ENCODE measurements around the gene PSMG4.
"Not testable (repeated sequence)": the region's sequence is repeated elsewhere in the genome, so short reads cannot be mapped to it uniquely, and the experiment has no call there.

The PSMG4 gene

DNA sequence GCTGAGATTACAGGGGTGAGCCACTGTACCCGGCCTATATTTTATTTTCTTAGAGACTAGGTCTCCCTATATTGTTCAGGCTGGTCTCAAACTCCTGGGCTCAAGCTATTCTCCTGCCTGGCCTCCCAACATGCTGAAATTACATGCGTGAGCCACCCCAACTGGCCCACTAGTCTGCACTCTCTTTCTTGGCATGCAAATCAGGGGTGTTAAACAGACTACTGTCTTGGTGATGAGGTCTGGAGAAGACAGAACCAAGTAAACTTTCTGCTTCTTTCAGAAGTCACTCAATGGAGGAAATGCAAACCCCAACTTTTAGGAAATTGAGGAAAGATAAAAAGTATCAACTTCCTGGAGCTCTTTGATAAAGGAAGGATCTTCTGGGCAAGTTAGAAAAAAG is 23.3 kb upstream of the PSMG4 start:
- Mint-ChIP-seq H3K27ac (no peak overlapping the region), H3K9me3 (no peaks in the 10 kb centered on the region), H3K36me3 (no peaks in the 10 kb centered on the region), H3K4me3 (no peak overlapping the region), H3K27me3 (peaks cover 32% of the 10 kb centered on the region), H3K4me1 (peaks cover 11% of the 10 kb centered on the region)
- DNase-seq (ENCODE audit: low spot score in 2 of 2) (no peak), ATAC-seq (ENCODE audit: low read depth) (no peak)

DNA sequence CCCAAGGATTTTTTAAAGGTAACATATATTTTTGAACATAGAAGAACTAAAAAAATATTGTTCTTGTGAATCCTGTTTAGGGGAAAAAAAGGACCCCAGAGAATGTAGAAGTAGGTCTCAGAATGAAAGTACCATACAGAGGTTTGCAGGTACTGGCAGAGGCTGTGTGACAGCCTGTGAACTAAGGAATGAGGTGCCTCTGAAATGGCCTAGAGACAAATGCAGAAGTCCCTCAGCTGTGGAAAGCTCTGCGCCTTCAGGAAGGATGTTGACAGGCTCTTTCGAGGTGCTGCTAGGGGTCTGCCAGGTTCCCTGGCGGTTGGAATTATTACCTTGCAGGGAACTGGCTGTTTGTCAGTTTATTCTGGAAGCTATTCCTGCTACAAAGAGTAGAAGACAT is 22.7 kb upstream of the PSMG4 start:
- Mint-ChIP-seq H3K27ac (no peak overlapping the region), H3K27me3 (peaks cover 29% of the 10 kb centered on the region), H3K9me3 (no peaks in the 10 kb centered on the region), H3K36me3 (no peaks in the 10 kb centered on the region), H3K4me1 (peaks cover 8% of the 10 kb centered on the region), H3K4me3 (no peak overlapping the region)
- DNase-seq (ENCODE audit: low spot score in 2 of 2) (no peak), ATAC-seq (ENCODE audit: low read depth) (no peak)

GRCh38 chr6:3237761-3238662 is 20.7 kb upstream of the PSMG4 start:
- H3K4me1 Mint-ChIP-seq = peaks cover 3% of the 10 kb centered on the region

GRCh38 chr6:3239110-3239830 is 19.5 kb upstream of the PSMG4 start:
- H3K36me3 Mint-ChIP-seq = no peaks in the 10 kb centered on the region
- H3K27me3 Mint-ChIP-seq = peaks cover 29% of the 10 kb centered on the region
- peaks cover 3% of the 10 kb centered on the region for H3K4me1 Mint-ChIP-seq
- no peak overlapping the region for H3K4me3 Mint-ChIP-seq
- DNase-seq (ENCODE audit: low spot score in 2 of 2) (no peak), ATAC-seq (ENCODE audit: low read depth) (no peak)
- no peak overlapping the region for H3K27ac Mint-ChIP-seq
- H3K9me3 Mint-ChIP-seq = no peaks in the 10 kb centered on the region

More at GRCh38 chr6:3237761-3238662, 20.7 kb upstream of the PSMG4 start:
- Mint-ChIP-seq H3K27ac (no peak overlapping the region), H3K9me3 (no peaks in the 10 kb centered on the region), H3K36me3 (no peaks in the 10 kb centered on the region), H3K27me3 (peaks cover 30% of the 10 kb centered on the region), H3K4me3 (no peak overlapping the region)
- no peak for DNase-seq (ENCODE audit: low spot score in 2 of 2)
- ATAC-seq (ENCODE audit: low read depth) = no peak

GRCh38 chr6:3240595-3240994 is 18.2 kb upstream of the PSMG4 start:
- ATAC-seq (ENCODE audit: low read depth) (no peak), DNase-seq (ENCODE audit: low spot score in 2 of 2) (no peak)
- Mint-ChIP-seq H3K4me1 (peaks cover 3% of the 10 kb centered on the region), H3K27ac (no peak overlapping the region), H3K9me3 (no peaks in the 10 kb centered on the region), H3K36me3 (no peaks in the 10 kb centered on the region), H3K27me3 (peaks cover 28% of the 10 kb centered on the region), H3K4me3 (no peak overlapping the region)

- not testable (repeated sequence) for H3K36me3 Mint-ChIP-seq; H3K27ac Mint-ChIP-seq; DNase-seq (ENCODE audit: low spot score in 2 of 2); H3K4me1 Mint-ChIP-seq; ATAC-seq (ENCODE audit: low read depth); H3K4me3 Mint-ChIP-seq; H3K9me3 Mint-ChIP-seq
- peaks cover 23% of the 10 kb centered on the region for H3K27me3 Mint-ChIP-seq
These were observed 17.0 kb upstream of the PSMG4 start for GRCh38 chr6:3241745-3242144.

- Mint-ChIP-seq H3K4me1 (peaks cover under 1% of the 10 kb centered on the region), H3K4me3 (no peak overlapping the region), H3K27ac (no peak overlapping the region), H3K36me3 (no peaks in the 10 kb centered on the region), H3K27me3 (peaks cover 23% of the 10 kb centered on the region), H3K9me3 (no peaks in the 10 kb centered on the region)
- DNase-seq (ENCODE audit: low spot score in 2 of 2) (no peak), ATAC-seq (ENCODE audit: low read depth) (no peak)
These were observed 16.0 kb upstream of the PSMG4 start for GRCh38 chr6:3242768-3243167.

- ATAC-seq (ENCODE audit: low read depth) (no peak), DNase-seq (ENCODE audit: low spot score in 2 of 2) (no peak)
- H3K36me3 Mint-ChIP-seq = no peaks in the 10 kb centered on the region
- H3K4me1 Mint-ChIP-seq = no peaks in the 10 kb centered on the region
- no peaks in the 10 kb centered on the region for H3K9me3 Mint-ChIP-seq
- no peak overlapping the region for H3K4me3 Mint-ChIP-seq
- H3K27ac Mint-ChIP-seq = no peak overlapping the region
- H3K27me3 Mint-ChIP-seq = peaks cover 24% of the 10 kb centered on the region
These were observed 14.5 kb upstream of the PSMG4 start for GRCh38 chr6:3244003-3244831.

- H3K27ac Mint-ChIP-seq; ATAC-seq (ENCODE audit: low read depth); H3K36me3 Mint-ChIP-seq; H3K9me3 Mint-ChIP-seq; H3K4me3 Mint-ChIP-seq; DNase-seq (ENCODE audit: low spot score in 2 of 2); H3K4me1 Mint-ChIP-seq: not testable (repeated sequence)
- H3K27me3 Mint-ChIP-seq = peaks cover 25% of the 10 kb centered on the region
These were observed 13.9 kb upstream of the PSMG4 start for GRCh38 chr6:3244832-3245161.

GRCh38 chr6:3245216-3245615 is 13.5 kb upstream of the PSMG4 start:
- H3K36me3 Mint-ChIP-seq = peaks cover 3% of the 10 kb centered on the region
- ATAC-seq (ENCODE audit: low read depth) = no peak
- H3K4me1 Mint-ChIP-seq = no peaks in the 10 kb centered on the region
- H3K4me3 Mint-ChIP-seq = no peak overlapping the region
- no peak overlapping the region for H3K27ac Mint-ChIP-seq
- no peak for DNase-seq (ENCODE audit: low spot score in 2 of 2)
- H3K9me3 Mint-ChIP-seq = no peaks in the 10 kb centered on the region
- peaks cover 27% of the 10 kb centered on the region for H3K27me3 Mint-ChIP-seq

DNA sequence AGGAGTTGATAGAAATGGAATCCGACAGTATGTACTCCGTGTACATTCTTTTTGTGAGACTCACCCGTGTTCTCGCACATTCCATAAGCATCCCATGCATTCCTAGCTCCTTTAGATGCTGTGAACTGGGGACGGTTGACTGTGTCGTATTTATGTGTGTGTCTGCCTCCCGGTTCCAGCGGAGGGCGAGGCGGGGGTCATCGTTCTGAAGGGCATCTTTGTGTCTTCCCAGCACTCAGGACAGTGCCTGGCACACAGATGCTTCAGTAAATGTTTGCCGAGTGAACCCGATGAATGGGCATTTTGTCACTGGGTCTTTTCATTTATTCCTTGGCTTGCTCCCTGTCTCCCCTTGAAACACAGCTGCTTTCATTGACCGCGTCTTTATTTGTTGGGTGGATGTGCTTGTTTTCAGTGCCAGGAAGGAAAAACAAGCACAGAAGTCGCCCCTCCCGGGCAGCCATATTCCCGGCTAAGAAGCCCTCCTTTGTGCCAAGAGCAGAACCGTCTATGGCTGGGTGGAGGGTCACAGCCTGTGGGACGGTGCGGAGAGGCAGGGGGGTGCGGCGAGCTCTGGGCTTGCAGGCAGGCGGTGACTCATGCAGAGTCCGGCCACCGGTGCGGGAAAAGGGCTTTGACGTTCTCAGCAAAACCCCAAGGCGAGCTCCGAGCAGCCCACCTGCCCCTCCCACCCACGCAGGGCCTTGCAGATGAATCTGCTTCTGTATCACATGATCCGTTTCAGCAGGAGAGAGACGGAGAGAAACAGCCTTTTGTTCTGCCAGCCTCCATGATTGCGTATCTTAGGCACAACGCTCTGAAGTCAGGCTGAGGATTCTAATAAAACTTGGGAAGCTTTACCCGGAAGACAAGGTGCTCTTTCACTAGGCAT is 11.2 kb upstream of the PSMG4 start:
- Mint-ChIP-seq H3K4me1 (peaks cover 4% of the 10 kb centered on the region), H3K4me3 (no peak overlapping the region), H3K36me3 (peaks cover 3% of the 10 kb centered on the region), H3K9me3 (no peaks in the 10 kb centered on the region), H3K27me3 (peaks cover 31% of the 10 kb centered on the region), H3K27ac (no peak overlapping the region)
- ATAC-seq (ENCODE audit: low read depth) (no peak), DNase-seq (ENCODE audit: low spot score in 2 of 2) (no peak)

DNA sequence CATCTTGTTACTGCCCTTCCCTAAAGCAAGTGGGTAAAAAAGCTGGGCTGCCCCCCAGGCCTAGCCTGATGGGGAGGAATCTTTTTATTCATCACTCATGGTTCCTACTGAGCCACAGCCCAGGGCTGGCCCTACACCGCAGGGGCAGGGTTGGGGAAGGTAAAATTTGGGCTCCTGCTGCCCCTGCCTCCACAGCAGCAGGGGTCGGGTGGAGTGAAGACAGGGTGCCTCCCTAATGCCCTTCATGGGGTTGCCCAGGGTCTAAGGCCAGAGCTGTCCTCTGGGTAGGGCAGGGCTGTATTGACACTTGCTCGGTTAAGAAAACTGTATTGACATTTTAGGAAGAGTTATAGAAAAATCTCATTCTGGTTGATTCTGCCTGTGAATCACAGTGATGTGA is 8.9 kb upstream of the PSMG4 start:
- DNase-seq (ENCODE audit: low spot score in 2 of 2) = no peak
- peaks cover 3% of the 10 kb centered on the region for H3K36me3 Mint-ChIP-seq
- H3K9me3 Mint-ChIP-seq = no peaks in the 10 kb centered on the region
- no peak for ATAC-seq (ENCODE audit: low read depth)
- peaks cover 20% of the 10 kb centered on the region for H3K27me3 Mint-ChIP-seq
- no peak overlapping the region for H3K27ac Mint-ChIP-seq
- H3K4me3 Mint-ChIP-seq = no peak overlapping the region
- peaks cover 4% of the 10 kb centered on the region for H3K4me1 Mint-ChIP-seq

DNA sequence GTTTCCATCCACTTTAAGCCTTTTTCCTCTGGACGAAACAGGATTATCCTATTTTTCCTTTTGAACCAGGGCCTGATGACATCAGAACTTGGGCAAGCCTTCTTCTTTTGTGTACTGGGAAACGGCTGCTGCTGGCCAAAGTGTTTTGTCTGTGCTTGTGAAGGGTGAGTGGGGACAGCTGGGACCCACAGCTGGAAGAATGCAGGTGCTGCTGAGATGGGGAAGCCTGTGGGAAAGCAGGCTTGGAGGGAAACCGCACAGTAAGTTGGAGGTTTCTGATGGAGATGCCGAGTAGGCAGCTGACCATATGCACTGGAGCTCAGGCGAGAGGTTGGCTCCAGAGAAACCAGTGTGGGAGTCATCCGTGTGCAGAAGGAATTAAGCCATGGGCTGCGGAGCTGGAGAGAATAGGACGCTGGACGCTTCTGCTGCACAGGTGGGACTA is 8.5 kb upstream of the PSMG4 start:
- ATAC-seq (ENCODE audit: low read depth) = no peak
- DNase-seq (ENCODE audit: low spot score in 2 of 2) = no peak
- Mint-ChIP-seq H3K27me3 (peaks cover 18% of the 10 kb centered on the region), H3K27ac (no peak overlapping the region), H3K36me3 (peaks cover 3% of the 10 kb centered on the region), H3K4me3 (no peak overlapping the region), H3K4me1 (peaks cover 4% of the 10 kb centered on the region), H3K9me3 (no peaks in the 10 kb centered on the region)
